Activated CD8-positive, alpha-beta memory T cell treated with anti-CD3 and anti-CD28 coated beads for 36 hours (primary cell): ENCODE data around the gene BRWD1. TPM values are rescaled to one million over a fixed set of nuclear protein-coding genes. Genes with fewer than 3 reads are reported as not detected.

ENCODE experiments used
- total RNA-seq, 2 experiments: library from RNA; stranded (reverse); gene quantifications; one replicate each; pipeline ENCODE4 v1.2.3, GENCODE V29; 2021

The BRWD1 gene
- total RNA-seq, 2 experiments from 2014 or later: 19.7 to 21.2 TPM

Other genes with a start within 250 kb of the BRWD1 start
- 100 to 1,000 TPM; 121 TPM for gene PSMG1, start 130.2 kb downstream of the BRWD1 start, total RNA-seq
- gene HMGN1, start 35.5 kb upstream of the BRWD1 start, total RNA-seq: 100 to 1,000 TPM; 408 to 412 TPM
- under 1 TPM; 0.46 to 0.63 TPM for gene LCA5L, start 132.1 kb upstream of the BRWD1 start, total RNA-seq
- 1 to 10 TPM; 3.6 to 4.7 TPM for gene SH3BGR, start 138.3 kb upstream of the BRWD1 start, total RNA-seq